OCI-LY3 (cell line): ENCODE data around the gene LRRC4B.

Experiments used
- CTCF ChIP-seq: fragments of 200-600, 300-600 bp; sonication (generic); IDR thresholded peaks from 2 replicates; pipeline ENCODE4 v1.5.1; 2014; ENCODE audit warnings: antibody characterized with exemption, low read length, low read depth
- EZH2phosphoT487 ChIP-seq: fragments of 200-600 bp; shearing (Covaris generic); IDR thresholded peaks from 2 replicates; pipeline ENCODE4 v1.6.1; 2018; ENCODE audit warnings: antibody characterized with exemption, mixed run types, low read depth

GRCh38 chr19:50580970-50581634 lies 12.9 kb upstream of the LRRC4B start:
- no peak for TF ChIP-seq CTCF
- TF ChIP-seq EZH2phosphoT487: no peak
